GM12878 (cell line): Measurements from ENCODE around the gene BTBD7. TPM values are rescaled to one million over a fixed set of nuclear protein-coding genes. Genes with fewer than 3 reads are reported as not detected.

Experiments
- ATAC-seq: fragments of 200-7000 bp; cut with Tn5 transposase; 3 replicates; pipeline ENCODE4 v1.9.1; 2020; ENCODE audit warnings: mild to moderate bottlenecking, moderate library complexity
- BruUV-seq: library from RNA; stranded (reverse); fragments of 400-500 nt; replicated peaks from 2 replicates; lab custom pipeline; 2021; lab: Mats Ljungman, UMichigan
- CTCF ChIA-PET: fragments of 300-600 bp; sonication (Branson Sonifier 250); formaldehyde crosslinking; extraction: SDS; loops from one replicate; lab custom pipeline; 2021; ENCODE audit warnings: inconsistent platforms; lab: Yijun Ruan, JAX
- POLR2A ChIA-PET: fragments of 350-600 bp; formaldehyde crosslinking; extraction: SDS; loops from one replicate; lab custom pipeline; 2021; ENCODE audit warnings: inconsistent platforms; lab: Charles Lee
- RAD21 ChIA-PET: fragments of 300-600 bp; sonication (Branson Sonifier 250); formaldehyde crosslinking; loops from one replicate; lab custom pipeline; 2023; ENCODE audit warnings: antibody characterized with exemption; ENCODE audit not compliant: unreplicated experiment; lab: Charles Lee
- SMC1A ChIA-PET: fragments of 300-600 bp; sonication (Branson Sonifier 250); formaldehyde crosslinking; loops from one replicate; lab custom pipeline; 2023; ENCODE audit not compliant: unreplicated experiment, uncharacterized antibody; lab: Charles Lee
- DNase-seq: peaks from one replicate; pipeline ENCODE4 v3.0.0-alpha.2; 2011; ENCODE audit warnings: low read depth, low spot score
- FAIRE-seq: peaks from 3 replicates; lab custom pipeline; 2011; peaks lifted over from hg19 to GRCh38; lab: Jason Lieb, UNC
- H2AFZ ChIP-seq: 2 replicates; pipeline ENCODE4 v1.6.0; 2011; ENCODE audit warnings: low read depth, low read length, control low read depth; ENCODE audit not compliant: control insufficient read depth
- H3K27ac ChIP-seq: 2 replicates; pipeline ENCODE4 v1.5.1; 2011; ENCODE audit warnings: control low read depth; ENCODE audit not compliant: control insufficient read depth, insufficient read depth
- H3K27me3 ChIP-seq, 2 experiments: replicated peaks in 1 of 2; 2 replicates each; pipeline versions ENCODE4 v1.6.0 to v1.6.1; 2011; ENCODE audit warnings: low read length in 1 of 2; ENCODE audit not compliant: control insufficient read depth in 2 of 2, insufficient read depth in 2 of 2
- H3K36me3 ChIP-seq, 2 experiments: 2 replicates each; pipeline ENCODE4 v1.5.1; 2011; ENCODE audit warnings: low read length in 1 of 2; ENCODE audit not compliant: control insufficient read depth in 2 of 2, insufficient read depth in 2 of 2
- H3K4me1 ChIP-seq: 2 replicates; pipeline ENCODE4 v1.6.1; 2011; ENCODE audit warnings: mild to moderate bottlenecking, low read length, moderate library complexity, mixed read lengths; ENCODE audit not compliant: control insufficient read depth, insufficient read depth
- H3K4me2 ChIP-seq: 2 replicates; pipeline ENCODE4 v1.6.0; 2011; ENCODE audit warnings: control low read depth; ENCODE audit not compliant: control insufficient read depth, insufficient read depth
- H3K4me3 ChIP-seq: fragments of 200-600 bp; sonication (generic); 2 replicates; pipeline ENCODE4 v1.5.1; 2016
- H3K79me2 ChIP-seq: 2 replicates; pipeline ENCODE4 v1.6.0; 2011; ENCODE audit warnings: low read length; ENCODE audit not compliant: control insufficient read depth, insufficient read depth
- H3K9ac ChIP-seq: 2 replicates; pipeline ENCODE4 v1.8.0; 2011; ENCODE audit warnings: low read length, control low read depth, mixed read lengths; ENCODE audit not compliant: control insufficient read depth, insufficient read depth
- H3K9me3 ChIP-seq: replicated peaks from 3 replicates; pipeline ENCODE4 v1.5.1; 2011; ENCODE audit warnings: mild to moderate bottlenecking, low read length; ENCODE audit not compliant: control insufficient read depth, insufficient read depth
- H4K20me1 ChIP-seq: 2 replicates; pipeline ENCODE4 v1.6.0; 2011; ENCODE audit not compliant: control insufficient read depth, insufficient read depth
- ATF2 ChIP-seq: IDR thresholded peaks from 2 replicates; pipeline ENCODE4 v1.6.1; 2012; ENCODE audit warnings: low read length, inconsistent platforms
- BCL3 ChIP-seq: IDR thresholded peaks from 2 replicates; pipeline ENCODE4 v1.6.1; 2011; ENCODE audit warnings: borderline replicate concordance, low read depth, mild to moderate bottlenecking, moderate library complexity, low read length; ENCODE audit not compliant: insufficient read depth, poor library complexity, severe bottlenecking
- CEBPB ChIP-seq, 2 experiments: fragments of 150-350 bp in 1 of 2; IDR thresholded peaks; 2 replicates each; pipeline ENCODE4 v1.6.1; 2012 to 2014; ENCODE audit warnings: low read depth in 2 of 2, low read length in 2 of 2, borderline replicate concordance in 1 of 2, inconsistent platforms in 1 of 2
- FOS ChIP-seq: IDR thresholded peaks from 3 replicates; pipeline ENCODE4 v1.6.1; 2011; ENCODE audit warnings: borderline replicate concordance; ENCODE audit not compliant: insufficient read length; ENCODE audit errors: extremely low read depth
- MYB ChIP-seq: fragments of 150-350 bp; IDR thresholded peaks from 2 replicates; pipeline ENCODE4 v1.6.1; 2014; ENCODE audit warnings: mild to moderate bottlenecking, low read depth, low read length, borderline replicate concordance
- RUNX3 ChIP-seq: IDR thresholded peaks from 2 replicates; pipeline ENCODE4 v1.6.1; 2012; ENCODE audit warnings: low read length, inconsistent platforms
- SIX5 ChIP-seq: IDR thresholded peaks from 2 replicates; pipeline ENCODE4 v1.6.1; 2011; ENCODE audit warnings: mild to moderate bottlenecking, low read depth, low read length, moderate library complexity; ENCODE audit not compliant: severe bottlenecking
- SREBF2 ChIP-seq: IDR thresholded peaks from 2 replicates; pipeline ENCODE4 v1.6.1; 2012; ENCODE audit warnings: mild to moderate bottlenecking, low read length
- SRF ChIP-seq, 2 experiments: IDR thresholded peaks; 2 replicates each; pipeline ENCODE4 v1.6.1; 2011; ENCODE audit warnings: low read depth in 2 of 2, low read length in 2 of 2, mild to moderate bottlenecking in 1 of 2, moderate library complexity in 1 of 2
- STAT3 ChIP-seq: IDR thresholded peaks from 2 replicates; pipeline ENCODE4 v1.6.1; 2011; ENCODE audit warnings: low read depth, low read length, improper control_type of control experiment
- ZBTB40 ChIP-seq: fragments of 450-650 bp; IDR thresholded peaks from 2 replicates; pipeline ENCODE4 v1.6.1; 2016; ENCODE audit warnings: mild to moderate bottlenecking, moderate library complexity, borderline replicate concordance
- WGBS: methylation state at CpG from one replicate; pipeline ENCODE4 v1.1.6; 2016; ENCODE audit warnings: low lambda C conversion rate; ENCODE audit not compliant: insufficient replicate concordance, insufficient coverage; ENCODE audit errors: missing lambda C conversion rate; 5-methylcytosine and 5-hydroxymethylcytosine counted together
- in situ Hi-C: fragments of 300-500 bp; cut with MboI; formaldehyde crosslinking; loops from 9 replicates; pipeline ENCODE4 v1.14.3; 2018; ENCODE audit warnings: mixed read lengths
- intact Hi-C: fragments of 100-400 bp; cut with micrococcal nuclease; formaldehyde crosslinking; loops from one replicate; pipeline ENCODE4 v1.14.2; 2022; ENCODE audit not compliant: unreplicated experiment
- polyA plus RNA-seq, 11 experiments: library from polyadenylated mRNA; depleted of rRNA in 4 of 11; unstranded in 6 of 11; stranded (reverse) in 5 of 11; fragments of >200 nt; fragmentation: Nextera tagmentation in 4 of 11; fragmentation: Illumina TruSeq in 1 of 11; extraction: Ambion mirVana in 4 of 11; extraction: Trizol in 1 of 11; gene quantifications; 1 replicate in 1 of 11; 2 replicates in 10 of 11; pipeline versions ENCODE4 v1.2.1 to v1.2.3, GENCODE V29; 2011 to 2016; ENCODE audit warnings: inconsistent platforms in 2 of 11, missing spikeins in 2 of 11, low read depth in 1 of 11
- total RNA-seq, 4 experiments: library from RNA; depleted of rRNA in 3 of 4; stranded (reverse); fragments of >200 nt in 3 of 4; fragmentation: Illumina TruSeq in 1 of 4; extraction: Trizol in 1 of 4; gene quantifications; 2 replicates each; pipeline versions ENCODE4 v1.2.1 to v1.2.3, GENCODE V29; 2013 to 2021
- TF ChIP-seq, protein P1 (sequence below): fragments of 150-350 bp; IDR thresholded peaks from 2 replicates; pipeline ENCODE4 v1.6.1; 2014; ENCODE audit warnings: mild to moderate bottlenecking, low read depth, low read length

The BTBD7 gene
- total and polyA plus RNA-seq, 10 of the 15 experiments (the other 5 are each of a cell fraction or from before 2014, with no cell fraction given): 3.6 to 17.0 (median 9.6) TPM

- in situ Hi-C loops: no loop called here
- WGBS: 88% methylated on average over 6 of the region's 6 CpGs
- Histone ChIP-seq H3K27ac (no peak overlapping the region), H3K27me3 (no peaks in the 10 kb centered on the region), H3K9ac (no peak overlapping the region), H3K4me1 (no peaks in the 10 kb centered on the region), H4K20me1 (peaks cover 5% of the 10 kb centered on the region; the same call in 1 of the 2 replicates), H3K4me3 (no peak overlapping the region), H3K4me2 (no peak overlapping the region), H2AFZ (no peak overlapping the region), H3K9me3 (no peaks in the 10 kb centered on the region), H3K36me3 (peaks cover 0 to 2% of the 10 kb centered on the region in 2 experiments; a peak in 2 of 4 replicates), H3K79me2 (peaks cover 31% of the 10 kb centered on the region)
- SMC1A ChIA-PET: interaction anchor here (1.1 to 1.5 kb wide), 3 partner anchors 12 to 16 kb away, joined by 3 to 6 read pairs (median 4); no protein-coding TSS in a partner anchor
- ATAC-seq (no peak), DNase-seq (no peak), FAIRE-seq (no peak)
- TF ChIP-seq SREBF2: no peak
- no peak for TF ChIP-seq MYB
- TF ChIP-seq FOS: no peak
- TF ChIP-seq SRF (IDR thresholded peaks at IDR 0.05; ENCODE audit: low read depth in 2 of 2, low read length in 2 of 2): no peak
- no peak for TF ChIP-seq BCL3
- TF ChIP-seq RUNX3: no peak
- TF ChIP-seq, protein P1, sequence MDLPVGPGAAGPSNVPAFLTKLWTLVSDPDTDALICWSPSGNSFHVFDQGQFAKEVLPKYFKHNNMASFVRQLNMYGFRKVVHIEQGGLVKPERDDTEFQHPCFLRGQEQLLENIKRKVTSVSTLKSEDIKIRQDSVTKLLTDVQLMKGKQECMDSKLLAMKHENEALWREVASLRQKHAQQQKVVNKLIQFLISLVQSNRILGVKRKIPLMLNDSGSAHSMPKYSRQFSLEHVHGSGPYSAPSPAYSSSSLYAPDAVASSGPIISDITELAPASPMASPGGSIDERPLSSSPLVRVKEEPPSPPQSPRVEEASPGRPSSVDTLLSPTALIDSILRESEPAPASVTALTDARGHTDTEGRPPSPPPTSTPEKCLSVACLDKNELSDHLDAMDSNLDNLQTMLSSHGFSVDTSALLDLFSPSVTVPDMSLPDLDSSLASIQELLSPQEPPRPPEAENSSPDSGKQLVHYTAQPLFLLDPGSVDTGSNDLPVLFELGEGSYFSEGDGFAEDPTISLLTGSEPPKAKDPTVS: no peak
- no peak for TF ChIP-seq ATF2
- TF ChIP-seq STAT3: no peak
- TF ChIP-seq ZBTB40: no peak
- no peak for TF ChIP-seq SIX5
- TF ChIP-seq CEBPB (IDR thresholded peaks at IDR 0.05; ENCODE audit: borderline replicate concordance in 1 of 2, low read depth in 2 of 2, low read length in 2 of 2): no peak
- CTCF ChIA-PET: interaction anchor here (1.2 kb wide), 1 partner anchor 232 kb away, joined by 3 read pairs; no protein-coding TSS in a partner anchor
- RAD21 ChIA-PET: no interaction called here
- POLR2A ChIA-PET: interaction anchor here (1.1 kb wide), 1 partner anchor 12 kb away, joined by 3 read pairs; no protein-coding TSS in a partner anchor
- intact Hi-C loops: no loop called here
- BruUV-seq: no TSS peak
Measured at GRCh38 chr14:93301821-93302447, 30.9 kb downstream of the BTBD7 start.
